CD4-positive, alpha-beta T cell treated with Interleukin-12 subunit alpha and Interleukin-12 subunit beta, for 1 hour (primary cell): ENCODE measurements around the gene GZMA.
"Not testable (repeated sequence)": the region's sequence is repeated elsewhere in the genome, so short reads cannot be mapped to it uniquely, and the experiment has no call there.

ENCODE experiments used
- DNase-seq: peaks from one replicate; pipeline ENCODE4 v3.0.0-alpha.2; 2020

Gene GZMA

DNA sequence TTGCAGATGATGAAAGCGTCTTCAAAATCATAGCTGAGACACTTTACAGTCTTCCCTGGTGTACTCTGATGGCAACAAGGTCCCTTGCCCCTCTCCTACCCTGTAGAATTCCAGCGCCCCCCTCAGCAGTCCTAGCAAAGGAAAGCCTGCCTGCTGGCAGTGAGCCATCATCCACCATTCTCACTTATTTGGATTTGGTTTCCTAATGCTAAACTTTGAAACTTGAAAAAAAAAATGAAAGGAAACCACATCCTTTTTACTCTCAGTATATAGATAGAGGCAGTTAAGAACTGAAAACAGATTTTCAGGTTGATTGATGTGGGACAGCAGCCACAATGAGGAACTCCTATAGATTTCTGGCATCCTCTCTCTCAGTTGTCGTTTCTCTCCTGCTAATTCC, at the start of gene GZMA:
Gene GZMA, plus strand, starts transcription at position 299 of the 400 bp plus-strand sequence. Its CDS starts 37 bp downstream, at position 336.
- DNase-seq, result peak; percentile 47

DNA sequence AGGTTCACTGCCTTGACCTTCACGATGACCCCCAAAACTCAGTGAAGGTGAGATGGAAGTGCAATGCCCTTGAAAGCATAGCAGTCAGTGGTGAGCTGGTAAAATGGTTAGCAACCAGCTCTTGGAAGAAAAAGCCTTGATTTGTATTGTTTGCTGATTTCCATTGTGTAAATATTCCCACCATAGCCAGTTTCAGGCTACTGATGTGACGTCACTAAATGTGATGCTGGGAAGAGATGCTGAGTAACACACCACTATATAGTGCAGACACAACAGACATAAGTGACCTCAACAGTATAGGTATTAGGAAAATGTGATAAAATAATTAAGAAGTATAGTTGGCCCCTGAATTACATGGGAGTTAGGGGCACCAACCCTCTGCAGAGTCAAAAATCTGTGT, 47.3 kb upstream of the GZMA start:
- DNase-seq, result no peak

DNA sequence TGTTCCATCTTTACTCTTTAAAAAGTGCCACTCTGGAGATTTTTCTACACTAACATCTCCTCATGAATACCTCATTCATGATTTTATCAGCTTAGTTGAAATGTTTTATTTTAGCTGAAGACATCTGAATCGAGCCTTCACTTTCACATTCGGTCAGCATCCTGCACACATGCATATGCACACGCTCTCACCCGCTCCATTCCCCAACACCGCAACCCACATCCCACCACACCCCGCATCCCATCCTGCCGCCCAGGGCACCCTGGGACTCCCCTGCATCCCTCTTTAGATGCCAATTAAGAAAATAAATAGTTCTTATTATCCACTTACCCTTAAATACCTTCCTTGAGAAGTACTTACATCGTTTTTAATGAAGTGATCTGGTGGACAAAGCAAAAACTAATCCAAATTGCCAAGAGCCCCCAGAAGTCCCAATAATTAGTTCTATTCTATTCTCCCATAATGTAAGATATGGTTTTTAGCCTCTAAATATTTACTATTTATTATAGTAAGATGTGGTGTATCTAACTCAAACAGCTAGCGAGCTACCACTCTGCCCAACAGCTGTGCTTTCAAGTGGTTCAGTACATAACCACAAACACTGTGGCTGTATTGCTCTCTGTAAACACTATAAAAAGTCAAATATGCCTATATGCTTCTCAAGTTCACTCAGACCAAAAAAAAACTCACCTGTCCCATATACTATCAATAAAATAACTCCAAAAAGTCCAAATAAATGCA, 40.2 kb upstream of the GZMA start:
- peak; percentile 58 for DNase-seq

DNA sequence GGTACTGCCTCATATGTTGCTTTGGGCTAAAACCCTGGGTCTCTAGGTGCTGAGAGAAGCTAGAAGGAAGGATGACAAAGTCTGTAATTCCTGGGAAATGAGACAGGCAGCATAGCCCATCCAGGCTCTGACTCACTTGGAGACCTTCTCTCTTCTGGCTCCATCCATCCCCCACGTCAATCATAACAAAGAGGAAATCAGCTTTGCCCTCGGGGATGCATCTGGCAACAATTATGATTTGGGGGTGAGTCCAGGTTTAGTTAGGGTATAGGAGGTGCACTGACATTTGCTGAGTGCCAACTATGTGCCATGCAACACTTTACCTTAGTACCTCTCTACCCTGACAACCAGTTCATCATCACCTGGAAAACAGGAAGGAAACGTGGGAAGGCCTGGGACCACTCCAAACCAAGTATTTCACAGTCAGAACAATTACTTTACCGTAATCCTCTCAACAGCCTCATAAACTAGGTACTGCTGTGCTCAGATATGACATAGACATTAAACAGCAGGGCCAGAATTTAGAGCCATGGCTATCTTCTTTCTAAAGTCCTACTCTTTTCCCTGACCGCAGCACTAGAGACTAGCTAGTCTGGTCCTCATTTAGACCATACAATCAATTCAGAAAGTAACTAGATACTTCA, 39.1 kb upstream of the GZMA start:
- DNase-seq, result no peak

DNA sequence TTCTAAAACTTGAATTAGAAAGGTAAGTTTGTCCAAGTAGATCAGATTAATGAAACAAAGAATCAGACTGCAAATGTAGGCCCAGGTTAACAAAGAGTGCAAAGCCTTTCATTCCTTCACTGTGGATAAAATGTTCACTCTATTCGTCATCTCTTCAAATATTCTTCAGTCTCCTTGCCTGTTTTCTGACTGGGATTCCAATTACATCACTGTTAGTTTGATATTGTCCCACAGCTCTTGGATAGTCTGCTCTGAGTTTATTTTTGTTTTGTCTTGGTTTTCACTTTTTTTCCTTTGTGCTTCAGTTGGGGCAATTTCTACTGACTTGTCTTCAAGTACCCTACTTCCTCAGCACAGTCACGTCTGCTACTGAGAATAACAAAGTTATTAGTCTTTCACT, 38.5 kb upstream of the GZMA start:
- no peak for DNase-seq

DNA sequence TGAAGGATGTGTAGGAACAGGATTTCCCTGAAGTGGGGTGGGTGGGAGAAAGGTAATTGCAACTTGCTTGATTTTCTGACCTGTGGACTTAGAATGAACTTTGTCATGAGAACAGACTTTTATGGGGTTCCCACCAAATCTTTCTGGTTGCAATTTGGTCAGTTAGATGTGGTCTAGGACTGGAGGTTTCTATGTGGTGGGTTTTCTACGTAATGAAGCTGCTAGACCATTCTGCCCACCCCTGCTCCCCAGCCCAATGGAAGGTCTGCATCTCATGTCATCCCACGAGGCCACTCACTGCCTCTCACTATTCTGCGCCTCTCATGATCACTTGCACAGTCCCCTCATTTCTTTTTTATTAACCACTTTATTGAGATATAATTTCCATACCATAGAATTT, 37.9 kb upstream of the GZMA start:
- no peak for DNase-seq

DNA sequence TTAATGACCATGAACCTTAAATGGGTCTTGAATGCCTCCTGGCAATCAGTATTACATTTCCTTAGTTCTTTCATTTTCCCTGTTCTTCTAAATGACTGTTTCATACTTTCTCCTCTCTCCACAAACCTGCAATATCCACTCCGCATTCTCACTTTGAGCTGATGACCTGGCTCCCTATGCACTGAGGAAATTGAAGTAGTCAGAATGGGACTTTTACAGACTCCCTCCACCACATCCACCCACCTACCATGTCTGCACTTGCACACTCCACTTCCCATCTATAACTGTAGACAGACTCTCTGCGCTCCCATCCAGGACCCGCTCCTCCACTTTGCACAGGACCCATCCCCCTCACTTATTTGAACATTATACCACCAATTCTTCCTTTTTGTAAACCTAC, 36.2 kb upstream of the GZMA start:
- no peak for DNase-seq

DNA sequence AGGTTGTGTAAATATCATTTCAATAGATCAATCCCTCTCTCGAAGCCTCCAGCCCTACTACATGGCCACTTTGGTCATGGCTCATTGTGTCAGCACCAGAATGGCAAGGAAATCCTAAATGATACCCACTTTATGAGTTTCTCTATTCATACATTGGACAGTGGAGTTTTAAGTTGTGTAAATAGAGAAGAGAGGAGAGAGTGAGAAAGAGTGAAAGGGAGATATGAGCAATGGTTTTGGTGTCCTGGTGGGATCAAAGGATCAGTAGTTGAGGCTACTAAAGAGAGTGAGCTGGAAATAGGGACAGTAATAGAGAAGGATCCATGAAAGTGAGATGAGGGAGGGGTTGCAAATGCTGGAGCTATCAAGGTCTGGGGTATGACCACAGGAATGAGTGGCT, 31.5 kb upstream of the GZMA start:
- no peak for DNase-seq

DNA sequence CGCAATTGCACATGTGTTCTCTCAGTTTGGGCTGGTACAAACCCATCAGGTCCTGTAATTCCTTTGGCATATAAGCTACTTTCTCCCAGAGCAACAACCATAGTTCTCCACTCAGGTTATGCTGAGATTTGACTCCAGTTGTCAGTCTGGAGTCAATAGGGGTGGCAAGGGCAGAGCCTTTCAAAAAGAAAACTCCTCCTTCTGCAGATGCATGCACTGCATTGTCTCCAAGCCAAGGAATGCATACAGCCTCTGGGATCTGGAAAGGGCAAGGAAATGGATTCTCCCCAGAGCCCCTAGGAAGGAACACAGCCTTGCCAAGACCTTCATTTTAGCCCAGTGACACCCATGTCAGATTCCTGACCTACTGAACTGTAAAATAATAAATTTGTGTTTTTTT, 31.0 kb upstream of the GZMA start:
- DNase-seq, result no peak

DNA sequence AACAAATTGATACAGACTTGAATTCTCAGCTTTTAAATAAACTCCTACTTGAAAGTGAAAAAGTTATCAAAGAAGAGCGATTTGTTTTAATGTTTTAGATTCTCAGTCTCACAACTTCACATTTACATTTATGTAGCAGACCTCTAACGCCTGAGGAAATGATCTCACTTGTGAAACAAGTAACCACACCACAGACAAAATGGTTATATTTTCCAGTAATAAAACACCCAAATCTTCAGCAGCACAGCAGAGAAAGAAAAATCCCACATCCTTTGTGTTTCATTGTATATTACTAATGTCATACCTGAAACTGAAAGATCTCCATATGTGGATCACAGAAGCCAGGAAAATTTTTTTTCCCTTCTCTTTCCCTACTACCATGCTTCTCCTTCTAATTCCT, 29.8 kb upstream of the GZMA start:
- peak; percentile 47 for DNase-seq

DNA sequence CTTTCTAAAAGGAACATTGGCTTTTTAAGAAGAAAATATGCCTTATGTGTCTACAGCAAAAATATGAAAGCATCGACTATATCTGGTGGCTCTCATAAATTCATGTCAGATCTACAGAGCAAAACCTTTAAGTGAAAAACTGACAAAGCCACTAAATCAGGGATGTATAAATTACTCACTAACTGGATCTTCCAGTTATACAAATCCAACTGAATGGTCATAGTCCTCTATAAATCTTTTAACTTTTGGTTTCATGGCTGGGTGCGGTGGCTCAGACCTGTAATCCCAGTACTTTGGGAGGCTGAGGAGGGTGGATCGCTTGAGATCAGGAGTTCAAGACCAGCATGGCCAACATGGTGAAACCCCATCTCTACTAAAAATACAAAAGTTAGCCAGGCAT, 29.2 kb upstream of the GZMA start:
- DNase-seq, result no peak

DNA sequence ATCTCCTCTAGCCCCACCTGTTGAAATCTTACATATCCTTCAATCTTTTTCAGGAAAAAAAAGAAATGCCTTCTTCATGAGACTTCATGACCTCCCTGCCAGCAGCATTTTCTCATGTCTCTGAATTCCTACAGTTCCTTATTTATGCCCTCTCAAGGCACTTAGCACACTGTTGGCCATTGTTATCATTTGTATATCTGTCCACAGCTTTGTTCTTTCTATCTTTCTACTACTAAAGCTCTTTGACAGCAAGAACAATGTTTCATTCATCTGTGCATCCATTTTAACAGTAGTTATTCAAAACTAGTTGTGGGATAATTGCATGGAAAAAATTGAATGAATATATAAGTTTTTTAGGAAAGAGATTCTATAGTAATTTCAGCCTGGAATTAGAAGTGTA, 20.9 kb upstream of the GZMA start:
- DNase-seq, result no peak

DNA sequence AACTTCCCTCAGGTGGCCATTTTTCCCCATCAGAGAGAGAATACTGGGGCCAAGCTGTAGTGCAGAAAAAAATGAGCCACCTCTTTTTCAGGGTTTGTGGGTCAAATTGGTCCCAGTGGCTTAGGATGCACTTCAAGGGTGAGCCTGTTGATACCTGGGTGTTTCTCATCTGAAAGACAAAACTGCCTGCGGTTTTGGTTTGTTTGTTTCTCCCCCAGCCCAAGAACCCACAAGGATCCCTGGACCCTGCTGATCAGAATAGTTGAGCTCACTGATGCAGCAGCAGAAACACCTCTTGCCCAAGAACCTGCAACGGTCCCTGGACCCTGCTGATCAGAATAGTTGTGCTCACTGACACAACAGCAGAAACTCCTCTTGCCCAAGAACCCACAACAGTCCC, 13.1 kb upstream of the GZMA start:
- DNase-seq, result not testable (repeated sequence)

DNA sequence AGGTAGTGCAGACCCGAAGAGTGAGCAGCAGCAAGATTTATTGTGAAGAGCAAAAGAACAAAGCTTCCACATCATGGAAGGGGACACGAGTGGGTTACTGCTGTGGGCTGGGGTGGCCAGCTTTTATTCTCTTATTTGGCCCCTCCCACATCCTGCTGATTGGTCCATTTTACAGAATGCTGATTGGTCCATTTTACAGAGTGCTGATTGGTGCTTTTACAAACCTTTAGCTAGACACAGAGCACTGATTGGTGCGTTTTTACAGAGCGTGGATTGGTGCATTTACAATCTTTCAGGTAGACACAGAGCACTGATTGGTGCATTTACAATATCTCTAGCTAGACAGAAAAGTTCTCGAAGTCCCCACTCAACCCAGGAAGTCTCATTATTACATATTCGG, 11.4 kb upstream of the GZMA start:
- not testable (repeated sequence) for DNase-seq

DNA sequence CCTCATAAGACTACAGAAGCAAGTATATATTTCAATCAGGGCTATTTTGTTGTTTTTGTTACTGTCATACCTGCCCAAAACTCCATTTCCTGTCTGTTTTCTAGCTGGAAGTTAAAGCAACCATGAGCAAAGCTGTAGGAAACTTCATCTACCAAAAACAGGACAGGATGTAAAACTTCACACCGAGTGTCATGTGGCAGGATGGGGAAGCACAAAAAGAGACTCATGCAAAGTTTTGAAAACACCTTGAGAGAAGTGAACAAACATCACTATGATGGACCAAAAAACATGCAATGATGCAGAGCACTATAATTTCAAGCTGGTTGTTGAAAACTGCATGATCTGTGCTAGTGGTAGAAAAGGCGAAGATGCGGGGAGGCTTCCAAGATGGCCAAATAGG, 6.3 kb upstream of the GZMA start:
- DNase-seq, result peak; percentile 33

DNA sequence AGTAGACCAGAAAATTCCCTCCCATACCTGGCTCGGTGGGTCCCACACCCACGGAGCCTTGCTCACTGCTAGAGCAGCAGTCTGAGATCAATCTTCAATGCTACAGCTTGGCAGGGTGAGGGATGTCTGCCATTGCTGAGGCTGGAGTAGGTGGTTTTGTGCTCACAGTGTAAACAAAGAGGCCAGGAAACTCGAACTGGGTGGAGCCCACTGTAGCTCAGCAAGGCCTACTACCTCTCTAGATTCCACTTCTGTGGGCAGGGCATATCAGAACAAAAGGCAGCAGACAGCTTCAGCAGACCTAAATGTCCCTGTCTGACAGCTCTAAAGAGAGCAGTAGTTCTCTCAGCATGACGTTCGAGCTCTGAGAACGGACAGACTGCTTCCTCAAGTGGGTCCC, 5.6 kb upstream of the GZMA start:
- DNase-seq, result peak; percentile 50

DNA sequence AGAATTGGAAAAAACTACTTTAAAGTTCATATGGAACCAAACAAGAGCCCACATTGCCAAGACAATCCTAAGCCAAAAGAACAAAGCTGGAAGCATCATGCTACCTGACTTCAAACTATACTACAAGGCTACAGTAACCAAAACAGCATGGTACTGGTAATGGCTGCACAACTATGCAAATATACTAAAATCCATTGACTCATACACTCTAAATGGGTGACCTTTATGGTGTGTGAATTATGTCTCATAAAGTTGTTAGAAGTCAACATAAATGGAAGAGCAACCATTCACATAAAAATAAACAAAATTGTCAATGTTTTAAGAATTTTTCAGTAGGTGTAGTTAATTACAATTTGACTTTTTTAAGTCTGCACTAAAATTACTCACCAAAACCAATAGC, 1.3 kb upstream of the GZMA start:
- not testable (repeated sequence) for DNase-seq

DNA sequence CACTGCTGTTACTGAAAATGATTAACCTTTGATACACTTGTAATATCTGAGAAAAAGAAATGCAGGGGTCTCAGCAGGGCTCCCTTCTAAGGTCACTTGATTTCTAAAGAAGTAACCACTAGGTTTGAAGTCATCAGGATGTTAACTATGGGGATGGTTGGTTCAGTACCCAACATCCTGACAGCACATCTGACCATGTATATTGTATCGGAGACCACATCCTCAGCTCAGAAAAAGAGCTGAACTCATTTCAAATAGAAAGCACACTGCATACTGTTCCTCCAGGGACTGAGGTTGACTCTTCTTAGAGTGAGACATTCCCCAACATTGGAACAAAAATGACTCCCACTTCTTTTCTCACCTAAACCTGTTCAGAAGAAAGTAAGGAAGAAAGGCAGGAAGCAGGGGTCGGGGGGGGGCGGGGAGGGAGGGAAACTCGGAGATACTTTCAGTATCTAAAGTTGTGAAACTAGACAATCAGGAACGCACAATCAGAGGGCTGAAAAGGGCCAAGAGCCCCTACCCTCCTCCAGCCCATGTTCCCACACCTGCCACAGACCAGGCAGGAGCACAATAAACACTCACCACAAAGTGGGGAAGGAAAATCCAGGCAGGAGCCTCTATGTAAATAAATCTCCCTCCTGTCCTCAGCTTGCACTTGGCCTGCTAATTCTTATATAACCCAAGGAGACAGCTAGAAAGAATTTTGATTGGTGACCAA, 730 bp upstream of the GZMA start:
- peak; percentile 50 for DNase-seq

DNA sequence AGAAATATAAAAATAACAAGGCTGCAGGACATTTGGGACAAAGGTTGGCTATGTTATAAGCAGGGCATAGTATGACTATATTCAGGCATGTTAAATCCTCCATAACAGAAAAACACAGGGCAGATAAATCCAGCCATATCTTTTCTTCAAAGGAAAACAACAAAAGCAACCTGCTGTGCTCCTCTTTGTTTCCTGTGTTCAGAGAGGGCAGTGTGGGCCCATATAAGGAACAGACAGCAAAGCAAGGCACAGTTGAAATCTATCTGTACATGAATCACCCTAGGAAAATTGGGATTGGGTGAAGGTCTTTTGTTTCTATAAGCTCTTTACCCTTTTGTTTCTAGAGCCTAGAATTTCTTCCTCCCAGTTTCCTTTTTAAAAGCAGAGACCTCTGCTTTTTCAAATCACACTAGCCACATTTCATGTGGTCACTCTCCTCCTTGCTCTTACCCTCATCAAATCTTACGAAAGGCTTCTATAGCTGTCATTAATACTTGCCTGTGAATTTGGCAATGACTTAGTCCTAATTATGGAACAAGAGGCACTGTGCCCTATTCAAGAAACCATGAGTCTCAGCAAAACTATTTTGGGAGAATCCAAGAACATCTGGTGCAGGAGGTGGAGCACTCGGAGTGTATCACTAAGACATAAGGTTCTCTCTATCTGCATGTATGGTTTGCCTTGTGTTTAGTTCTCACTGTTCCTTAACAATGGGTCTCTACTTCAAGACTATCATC, 1.8 kb downstream of the GZMA start:
- peak; percentile 23 for DNase-seq

DNA sequence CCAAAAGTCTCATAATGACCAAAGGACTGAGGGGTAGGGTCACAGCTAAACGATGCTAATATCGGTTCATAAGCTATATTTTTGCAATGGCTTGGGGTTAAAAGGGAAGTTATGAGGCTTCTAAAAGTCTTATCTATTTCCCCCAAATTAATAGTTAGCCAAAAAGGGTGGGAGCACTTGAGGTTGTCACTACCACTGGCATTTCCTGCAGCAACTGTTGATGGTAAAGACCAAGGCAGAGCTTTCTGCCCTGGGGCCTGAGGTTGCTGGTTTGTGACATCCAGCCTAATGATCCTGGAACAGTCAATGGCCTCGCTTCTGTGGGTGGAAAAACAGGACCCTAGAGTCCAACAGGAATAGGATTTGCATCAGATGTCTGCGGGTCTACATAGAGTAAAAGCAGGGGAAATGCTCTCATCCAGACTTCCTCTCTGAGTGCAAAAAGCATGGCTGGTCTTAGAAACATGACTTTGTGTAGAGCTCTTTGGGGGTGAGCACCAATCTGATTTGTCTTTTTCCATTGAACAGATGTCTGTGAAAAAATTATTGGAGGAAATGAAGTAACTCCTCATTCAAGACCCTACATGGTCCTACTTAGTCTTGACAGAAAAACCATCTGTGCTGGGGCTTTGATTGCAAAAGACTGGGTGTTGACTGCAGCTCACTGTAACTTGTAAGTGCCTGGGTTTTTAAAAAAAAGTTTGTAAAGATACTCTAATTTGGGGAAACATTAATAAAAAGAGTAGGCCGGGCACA, 2.7 kb downstream of the GZMA start:
- DNase-seq, result no peak

DNA sequence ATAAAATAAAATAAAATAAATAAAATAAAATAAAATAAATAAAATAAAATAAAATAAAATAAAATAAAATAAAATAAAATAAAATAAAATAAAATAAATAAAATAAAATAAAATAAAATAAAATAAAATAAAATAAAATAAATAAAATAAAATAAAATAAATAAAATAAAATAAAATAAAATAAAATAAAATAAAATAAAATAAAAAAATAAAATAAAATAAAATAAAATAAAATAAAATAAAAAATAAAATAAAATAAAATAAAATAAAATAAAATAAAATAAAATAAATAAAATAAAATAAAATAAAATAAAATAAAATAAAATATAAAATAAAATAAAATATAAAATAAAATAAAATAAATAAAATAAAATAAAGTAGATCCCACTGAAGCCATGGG, 3.5 kb downstream of the GZMA start:
- not testable (repeated sequence) for DNase-seq

DNA sequence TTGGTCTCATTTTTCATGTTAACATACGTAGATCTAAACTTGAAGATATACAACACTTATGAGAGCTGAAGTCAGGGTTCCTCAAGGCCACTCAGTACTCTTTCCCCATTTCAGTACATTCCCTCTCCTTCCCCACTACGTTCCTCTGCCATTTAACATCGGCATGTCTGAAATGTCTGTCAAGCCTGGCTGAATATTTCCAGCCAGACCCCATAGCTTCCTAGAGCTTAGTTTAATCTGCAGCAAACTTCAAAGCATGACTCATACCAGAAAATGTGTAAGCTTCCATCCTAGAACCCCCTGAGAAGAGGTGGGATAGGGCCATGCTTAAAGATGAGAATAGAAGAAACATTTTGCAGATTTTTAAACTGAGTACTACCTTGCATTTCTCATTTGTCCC, 6.2 kb downstream of the GZMA start:
- DNase-seq, result no peak

DNA sequence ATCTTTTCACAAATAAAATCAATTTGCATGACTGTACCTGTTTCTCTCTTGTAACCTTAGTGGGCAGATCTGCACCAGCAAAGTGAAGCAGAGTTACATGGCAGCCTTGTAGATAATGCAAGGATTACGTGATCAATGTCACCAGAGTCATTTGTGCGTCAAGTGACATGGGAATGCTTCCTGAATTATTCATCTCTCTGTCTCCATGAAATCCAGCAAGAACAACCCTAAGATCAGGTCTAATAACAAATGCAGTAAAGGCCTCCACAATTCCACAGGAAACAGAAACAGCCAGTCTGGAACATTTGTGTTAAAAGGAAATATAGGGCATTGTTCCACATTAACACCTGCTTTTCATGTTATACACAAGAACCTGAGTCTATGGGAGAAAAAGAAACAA, 7.8 kb downstream of the GZMA start:
- DNase-seq, result no peak
